HepG2 (cell line): ENCODE measurements around the gene C9orf50. TPM values are rescaled to one million over a fixed set of nuclear protein-coding genes. Genes with fewer than 3 reads are reported as not detected.

Experiments
- DBP ChIP-seq: sonication (generic); formaldehyde crosslinking; IDR thresholded peaks from 2 replicates; pipeline ENCODE4 v1.4.0; 2020; ENCODE audit warnings: missing genetic modification reagents; ENCODE audit errors: not compliant biosample characterization
- HDAC1 ChIP-seq: sonication (generic); formaldehyde crosslinking; IDR thresholded peaks from 2 replicates; pipeline ENCODE4 v1.5.1; 2020; ENCODE audit warnings: mild to moderate bottlenecking, missing genetic modification reagents
- HMGXB3 ChIP-seq: sonication (generic); formaldehyde crosslinking; IDR thresholded peaks from 2 replicates; pipeline ENCODE4 v1.4.0; 2020; ENCODE audit warnings: missing genetic modification reagents, borderline replicate concordance
- HMGXB4 ChIP-seq, 2 experiments: sonication (generic) in 1 of 2; formaldehyde crosslinking in 1 of 2; IDR thresholded peaks; 2 replicates each; pipeline versions ENCODE4 v1.4.0 to v1.6.1; 2018 to 2020; ENCODE audit warnings: missing genetic modification reagents in 2 of 2, borderline replicate concordance in 1 of 2, low read depth in 1 of 2, mild to moderate bottlenecking in 1 of 2, missing biosample characterization in 1 of 2
- HNRNPL ChIP-seq: fragments of 200-400 bp; formaldehyde crosslinking; IDR thresholded peaks from 2 replicates; pipeline ENCODE4 v1.6.1; 2017; ENCODE audit warnings: mild to moderate bottlenecking, low read depth, low read length
- PBX3 ChIP-seq: sonication (generic); formaldehyde crosslinking; IDR thresholded peaks from 2 replicates; pipeline ENCODE4 v1.8.1; 2023; ENCODE audit warnings: missing genetic modification reagents, inconsistent platforms, borderline replicate concordance
- RFXAP ChIP-seq: sonication (generic); formaldehyde crosslinking; IDR thresholded peaks from 2 replicates; pipeline ENCODE4 v1.4.0; 2020; ENCODE audit warnings: missing genetic modification reagents, borderline replicate concordance
- SALL2 ChIP-seq: sonication (generic); formaldehyde crosslinking; IDR thresholded peaks from 2 replicates; pipeline ENCODE4 v1.8.1; 2023; ENCODE audit warnings: mild to moderate bottlenecking, missing genetic modification reagents, inconsistent platforms
- TAF1 ChIP-seq: sonication (generic); formaldehyde crosslinking; IDR thresholded peaks from 2 replicates; pipeline ENCODE4 v1.4.0; 2020; ENCODE audit warnings: missing genetic modification reagents
- THAP9 ChIP-seq: sonication (generic); formaldehyde crosslinking; IDR thresholded peaks from 2 replicates; pipeline ENCODE4; 2020; ENCODE audit warnings: missing genetic modification reagents, mild to moderate bottlenecking, borderline replicate concordance
- ZNF138 ChIP-seq: sonication (generic); formaldehyde crosslinking; IDR thresholded peaks from 2 replicates; pipeline ENCODE4 v1.5.0; 2020; ENCODE audit warnings: mild to moderate bottlenecking, low read depth, missing genetic modification reagents
- ZNF17 ChIP-seq: sonication (generic); formaldehyde crosslinking; IDR thresholded peaks from 2 replicates; pipeline ENCODE4 v1.5.0; 2020; ENCODE audit warnings: mild to moderate bottlenecking, missing genetic modification reagents
- ZNF235 ChIP-seq: sonication (generic); formaldehyde crosslinking; IDR thresholded peaks from 2 replicates; pipeline ENCODE4 v1.8.1; 2023; ENCODE audit warnings: mild to moderate bottlenecking, missing genetic modification reagents, borderline replicate concordance
- ZNF775 ChIP-seq: sonication (generic); formaldehyde crosslinking; IDR thresholded peaks from 2 replicates; pipeline ENCODE4 v1.4.0; 2020; ENCODE audit warnings: missing genetic modification reagents, mild to moderate bottlenecking, moderate library complexity, borderline replicate concordance
- polyA plus RNA-seq, 8 experiments: library from polyadenylated mRNA; depleted of rRNA in 3 of 8; stranded (reverse) in 7 of 8; unstranded in 1 of 8; fragments of >200 nt; fragmentation: Illumina TruSeq in 4 of 8; extraction: Trizol in 4 of 8; gene quantifications; 2 replicates each; pipeline versions ENCODE4 v1.2.1 to v1.2.3, GENCODE V29; 2011 to 2016; ENCODE audit warnings: low read depth in 4 of 8, missing spikeins in 1 of 8, mixed read lengths in 1 of 8; ENCODE audit not compliant: insufficient read depth in 1 of 8
- total RNA-seq, 5 experiments: library from RNA; depleted of rRNA; stranded (reverse); fragments of >200 nt; fragmentation: Illumina TruSeq; extraction: Trizol; gene quantifications; 2 replicates each; pipeline ENCODE4 v1.2.3, GENCODE V29; 2016; ENCODE audit warnings: low read depth in 1 of 5

The C9orf50 gene
- total and polyA plus RNA-seq, 2 of the 13 experiments (the other 11 are each of a cell fraction or from before 2014, with no cell fraction given): not detected

- TF ChIP-seq THAP9 (CRISPR knock-in tag) (no peak), ZNF138 (CRISPR knock-in tag) (0 out of 2 replicates have a peak, but pooled peaks have one; percentile 38), RFXAP (no peak), ZNF235 (peak; percentile 21; the same call in 1 of the 2 replicates), ZNF17 (CRISPR knock-in tag) (no peak), HMGXB3 (CRISPR knock-in tag) (no peak), TAF1 (no peak; the same call in 1 of the 2 replicates), HDAC1 (CRISPR knock-in tag) (peak; percentile 65), ZNF775 (CRISPR knock-in tag) (no peak), SALL2 (peak; percentile 22; the same call in 1 of the 2 replicates), DBP (CRISPR knock-in tag) (no peak), HNRNPL (peak; percentile 92; the same call in 1 of the 2 replicates), HMGXB4 (CRISPR knock-in tag; IDR thresholded peaks at IDR 0.05; ENCODE audit: borderline replicate concordance in 1 of 2, low read depth in 1 of 2) (peak in 1 of 2 experiments; percentile 12; a peak in 1 of 4 replicates), PBX3 (CRISPR knock-in tag) (no peak)
These were observed 52.1 kb downstream of the C9orf50 start (continued) for GRCh38 chr9:129568560-129569501.
